Esophagus mucosa (tissue), 1 donor: ENCODE measurements around the gene EFNA5. TPM values are rescaled to one million over a fixed set of nuclear protein-coding genes. Genes with fewer than 3 reads are reported as not detected.
A peak's percentile ranks its signal among the peaks of the same experiment; 100 is the strongest.

ENCODE experiments used
- ATAC-seq: fragments of 200-7000 bp; cut with Tn5 transposase; one replicate; pipeline ENCODE4 v1.9.1; 2020
- total RNA-seq: library from RNA; stranded (reverse); gene quantifications from one replicate; pipeline ENCODE4 v1.2.4, GENCODE V29; 2023
- donor health status: DM: yes; HTN: yes; CAD: no.

Gene EFNA5
- total RNA-seq, 1 donor from 2014 or later = 29.7 TPM

- ATAC-seq = peak; percentile 53
Observed at GRCh38 chr5:107567901-107568671, 102.7 kb downstream of the EFNA5 start.

GRCh38 chr5:107566986-107567385 is 103.8 kb downstream of the EFNA5 start:
- ATAC-seq = no peak

- no peak for ATAC-seq
Observed at GRCh38 chr5:107565791-107566767, 104.7 kb downstream of the EFNA5 start.

GRCh38 chr5:107564931-107565372 is 105.8 kb downstream of the EFNA5 start:
- ATAC-seq = no peak

- ATAC-seq = no peak
Observed at GRCh38 chr5:107563959-107564544, 106.7 kb downstream of the EFNA5 start.

GRCh38 chr5:107560377-107560776 is 110.4 kb downstream of the EFNA5 start:
- ATAC-seq = no peak

GRCh38 chr5:107558823-107559375 is 111.8 kb downstream of the EFNA5 start:
- no peak for ATAC-seq

GRCh38 chr5:107557051-107557658 is 113.6 kb downstream of the EFNA5 start:
- peak; percentile 74 for ATAC-seq

- no peak for ATAC-seq
Observed at GRCh38 chr5:107556575-107556974, 114.2 kb downstream of the EFNA5 start.

- ATAC-seq = no peak
Observed at GRCh38 chr5:107555425-107556090, 115.2 kb downstream of the EFNA5 start.

- no peak for ATAC-seq
Observed at GRCh38 chr5:107554776-107555424, 115.8 kb downstream of the EFNA5 start.

GRCh38 chr5:107553117-107553555 is 117.6 kb downstream of the EFNA5 start:
- no peak for ATAC-seq

GRCh38 chr5:107551088-107551487 is 119.6 kb downstream of the EFNA5 start:
- ATAC-seq = no peak

- ATAC-seq = no peak
Observed at GRCh38 chr5:107549567-107549966, 121.2 kb downstream of the EFNA5 start.

- peak; percentile 94 for ATAC-seq
Observed at GRCh38 chr5:107548477-107548876, 122.3 kb downstream of the EFNA5 start.

GRCh38 chr5:107546719-107547118 is 124.0 kb downstream of the EFNA5 start:
- ATAC-seq = no peak

GRCh38 chr5:107545486-107545885 is 125.3 kb downstream of the EFNA5 start:
- ATAC-seq = no peak

- no peak for ATAC-seq
Observed at GRCh38 chr5:107544967-107545366, 125.8 kb downstream of the EFNA5 start.

- no peak for ATAC-seq
Observed at GRCh38 chr5:107544476-107544875, 126.3 kb downstream of the EFNA5 start.

- no peak for ATAC-seq
Observed at GRCh38 chr5:107543868-107544267, 126.9 kb downstream of the EFNA5 start.

GRCh38 chr5:107542831-107543231 is 127.9 kb downstream of the EFNA5 start:
- peak; percentile 95 for ATAC-seq
